Neural cell (in vitro differentiated cells): ENCODE measurements around the gene ARFGAP1. TPM values are rescaled to one million over a fixed set of nuclear protein-coding genes. Genes with fewer than 3 reads are reported as not detected.

Experiments used
- H2AFZ ChIP-seq: fragments of 200-600, 300-800 bp; sonication (generic), shearing (Covaris generic); 2 replicates; pipeline ENCODE4 v1.6.0; 2014; ENCODE audit warnings: low read depth, mild to moderate bottlenecking, antibody characterized with exemption, low read length, moderate library complexity
- H3F3A ChIP-seq: fragments of 200-600 bp; shearing (Covaris generic); 2 replicates; pipeline ENCODE4 v1.6.1; 2016; ENCODE audit warnings: mild to moderate bottlenecking, moderate library complexity, mixed read lengths, antibody characterized with exemption, low read length; ENCODE audit not compliant: insufficient read depth, poor library complexity, severe bottlenecking
- H3K27ac ChIP-seq: fragments of 200-600, 300-800 bp; sonication (generic), shearing (Covaris generic); 2 replicates; pipeline ENCODE4 v1.5.1; 2014; ENCODE audit warnings: mild to moderate bottlenecking, low read length, moderate library complexity
- H3K27me3 ChIP-seq: fragments of 300-800, 200-600 bp; sonication (generic), shearing (Covaris generic); 2 replicates; pipeline ENCODE4 v1.6.0; 2014; ENCODE audit warnings: mild to moderate bottlenecking, low read depth, low read length, moderate library complexity; ENCODE audit not compliant: insufficient read depth
- H3K36me3 ChIP-seq: fragments of 300-800, 200-600 bp; sonication (generic), shearing (Covaris generic); 2 replicates; pipeline ENCODE4 v1.5.1; 2014; ENCODE audit warnings: mild to moderate bottlenecking, antibody characterized with exemption, low read length, moderate library complexity; ENCODE audit not compliant: insufficient read depth
- H3K4me2 ChIP-seq: fragments of 300-800, 200-600 bp; sonication (generic), shearing (Covaris generic); 2 replicates; pipeline ENCODE4 v1.6.0; 2014; ENCODE audit warnings: mild to moderate bottlenecking, low read length
- H3K4me3 ChIP-seq: fragments of 300-800, 200-600 bp; sonication (generic), shearing (Covaris generic); 2 replicates; pipeline ENCODE4 v1.5.1; 2014; ENCODE audit warnings: mild to moderate bottlenecking, low read length, moderate library complexity
- H3K79me2 ChIP-seq: fragments of 200-600 bp; shearing (Covaris generic); replicated peaks from 2 replicates; pipeline ENCODE4 v1.6.0; 2014; ENCODE audit warnings: mild to moderate bottlenecking, low read length, moderate library complexity; ENCODE audit not compliant: insufficient read depth
- H3K9ac ChIP-seq: fragments of 300-800, 200-600 bp; sonication (generic), shearing (Covaris generic); 2 replicates; pipeline ENCODE4 v1.6.1; 2016; ENCODE audit warnings: mild to moderate bottlenecking, low read length, mixed read lengths
- H3K9me2 ChIP-seq: fragments of 200-600 bp; shearing (Covaris generic); 2 replicates; pipeline ENCODE4 v1.6.1; 2016; ENCODE audit warnings: mild to moderate bottlenecking, low read length, mixed read lengths; ENCODE audit not compliant: insufficient read depth
- H3K9me3 ChIP-seq: fragments of 200-600, 300-800 bp; sonication (generic), shearing (Covaris generic); 2 replicates; pipeline ENCODE4 v1.6.1; 2016; ENCODE audit warnings: mild to moderate bottlenecking, mixed run types, low read length, moderate library complexity, mixed read lengths
- H4K20me1 ChIP-seq: fragments of 200-600 bp; shearing (Covaris generic); 2 replicates; pipeline ENCODE4 v1.6.1; 2016; ENCODE audit warnings: mild to moderate bottlenecking, mixed run types; ENCODE audit not compliant: insufficient read depth
- CTCF ChIP-seq: fragments of 450-650 bp; IDR thresholded peaks from 2 replicates; pipeline ENCODE4 v1.5.1; 2014; ENCODE audit warnings: antibody characterized with exemption, mild to moderate bottlenecking, moderate library complexity; ENCODE audit not compliant: poor library complexity, severe bottlenecking
- EP300 ChIP-seq: fragments of 450-650 bp; conservative IDR thresholded peaks from 2 replicates; pipeline ENCODE4 v1.6.1; 2014; ENCODE audit warnings: antibody characterized with exemption, mild to moderate bottlenecking, moderate library complexity; ENCODE audit not compliant: poor library complexity, severe bottlenecking
- EZH2 ChIP-seq: fragments of 200-600, 300-800 bp; shearing (Covaris generic), sonication (generic); IDR thresholded peaks from 2 replicates; pipeline ENCODE4 v1.6.1; 2014; ENCODE audit warnings: antibody characterized with exemption, low read length, borderline replicate concordance, mild to moderate bottlenecking; ENCODE audit not compliant: insufficient read depth, poor library complexity, severe bottlenecking
- MXI1 ChIP-seq: fragments of 450-650 bp; conservative IDR thresholded peaks from 2 replicates; pipeline ENCODE4 v1.6.1; 2014; ENCODE audit warnings: antibody characterized with exemption, mild to moderate bottlenecking; ENCODE audit not compliant: poor library complexity, severe bottlenecking
- POLR2AphosphoS5 ChIP-seq: IDR thresholded peaks from 2 replicates; pipeline ENCODE4 v1.6.1; 2012
- RAD21 ChIP-seq: fragments of 450-650 bp; conservative IDR thresholded peaks from 2 replicates; pipeline ENCODE4 v1.6.1; 2014; ENCODE audit warnings: antibody characterized with exemption, mild to moderate bottlenecking, moderate library complexity
- REST ChIP-seq: IDR thresholded peaks from 2 replicates; pipeline ENCODE4 v1.6.1; 2012; ENCODE audit warnings: borderline replicate concordance
- SMC3 ChIP-seq: fragments of 450-650 bp; conservative IDR thresholded peaks from 2 replicates; pipeline ENCODE4 v1.6.1; 2014; ENCODE audit warnings: antibody characterized with exemption, mild to moderate bottlenecking, moderate library complexity; ENCODE audit not compliant: poor library complexity
- TAF1 ChIP-seq: IDR thresholded peaks from 2 replicates; pipeline ENCODE4 v1.6.1; 2012; ENCODE audit warnings: low read depth
- polyA plus RNA-seq: library from polyadenylated mRNA; depleted of rRNA; stranded (reverse); fragments of >200 nt; gene quantifications from 2 replicates; pipeline ENCODE4 v1.2.3, GENCODE V29; 2014

The ARFGAP1 gene
- polyA plus RNA-seq, 1 donor from 2014 or later, result 70.2 TPM

DNA sequence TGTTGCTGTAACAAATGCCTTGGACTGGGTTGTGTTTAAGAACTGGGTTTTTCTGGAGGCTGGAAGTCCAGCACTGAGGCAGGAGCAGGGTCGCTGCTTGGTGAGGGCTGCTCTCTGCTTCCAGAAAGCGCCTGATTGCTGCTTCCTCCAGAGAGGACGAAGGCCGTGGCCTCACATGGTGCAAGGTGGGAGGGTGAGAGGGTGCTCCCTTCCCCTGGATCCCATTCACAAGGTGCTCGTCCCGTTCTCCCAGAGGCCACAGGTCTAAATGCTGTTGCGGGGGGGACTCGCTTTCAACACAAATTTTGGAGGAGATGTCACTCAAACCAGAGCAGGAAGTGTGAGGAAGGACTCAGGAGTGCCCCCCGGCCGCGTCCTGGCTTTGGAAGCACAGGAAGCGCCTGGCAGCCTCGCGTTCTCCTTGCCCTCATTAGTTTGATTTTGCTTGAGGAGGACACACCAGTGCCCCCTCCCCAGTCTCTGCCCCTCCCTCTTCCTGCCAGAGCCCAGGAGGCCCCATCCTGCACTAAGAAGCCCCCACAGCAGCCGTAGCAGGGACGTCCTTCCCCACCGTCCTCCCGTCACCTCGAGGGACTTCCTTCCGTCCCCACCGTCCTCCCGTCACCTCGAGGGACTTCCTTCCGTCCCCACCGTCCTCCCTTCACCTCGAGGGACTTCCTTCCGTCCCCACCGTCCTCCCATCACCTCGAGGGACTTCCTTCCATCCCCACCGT lies 10.7 kb upstream of the ARFGAP1 start:
- H2AFZ ChIP-seq, result no peak overlapping the region

GRCh38 chr20:63262836-63263235 lies 9.8 kb upstream of the ARFGAP1 start:
- Histone ChIP-seq H3K9me2 (no peaks in the 10 kb centered on the region), H3K4me2 (no peak overlapping the region), H3K9me3 (no peaks in the 10 kb centered on the region), H3K27ac (no peak overlapping the region), H3K9ac (no peak overlapping the region), H2AFZ (no peak overlapping the region), H3K36me3 (no peaks in the 10 kb centered on the region), H3K4me3 (no peak overlapping the region), H3F3A (no peaks in the 10 kb centered on the region), H4K20me1 (no peaks in the 10 kb centered on the region), H3K79me2 (no peaks in the 10 kb centered on the region), H3K27me3 (no peaks in the 10 kb centered on the region)
- TF ChIP-seq TAF1 (no peak), EZH2 (no peak), REST (no peak), EP300 (no peak), SMC3 (no peak), POLR2AphosphoS5 (no peak), MXI1 (no peak), RAD21 (no peak)

More for the DNA sequence above, 10.7 kb upstream of the ARFGAP1 start:
- H3K9ac ChIP-seq, result peak overlapping the region; percentile 21
- no peaks in the 10 kb centered on the region for H3K36me3 ChIP-seq
- H3K9me3 ChIP-seq, result no peaks in the 10 kb centered on the region
- H3K9me2 ChIP-seq, result no peaks in the 10 kb centered on the region
- no peak for TF ChIP-seq CTCF
- TF ChIP-seq EZH2, result no peak
- no peak for TF ChIP-seq SMC3
- no peak for TF ChIP-seq REST
- no peak overlapping the region for H3K4me2 ChIP-seq
- no peak overlapping the region for H3K27ac ChIP-seq
- no peaks in the 10 kb centered on the region for H4K20me1 ChIP-seq
- no peaks in the 10 kb centered on the region for H3K79me2 ChIP-seq
- H3F3A ChIP-seq, result no peaks in the 10 kb centered on the region
- H3K27me3 ChIP-seq, result no peaks in the 10 kb centered on the region
- H3K4me3 ChIP-seq, result no peak overlapping the region
